ENCODE results near the gene NXN. TPM values are rescaled to one million over a fixed set of nuclear protein-coding genes. Genes with fewer than 3 reads are reported as not detected.

NXN gene
- polyA plus RNA-seq, 1 of the 3 experiments (the other 2 are of a cell fraction): 23.9 TPM

GRCh38 chr17:917941-918740 lies 61.4 kb downstream of the NXN start:
- no peaks in the 10 kb centered on the region for H3K4me1 ChIP-seq (ENCODE audit: control insufficient read depth in 1 of 2, insufficient read depth in 2 of 2, low read depth in 1 of 2, low read length in 1 of 2)
- H3K4me3 ChIP-seq (ENCODE audit: low read depth in 2 of 2, low read length in 1 of 2): no peak overlapping the region
- no peaks in the 10 kb centered on the region for H4K20me1 ChIP-seq (ENCODE audit: insufficient read depth)
- H3F3A ChIP-seq (replicated peaks; ENCODE audit: insufficient read depth): no peaks in the 10 kb centered on the region
- 71% methylated on average over 30 of the region's 30 CpGs for WGBS (ENCODE audit: low lambda C conversion rate)
- peaks cover 41% of the 10 kb centered on the region; the same call in 1 of the 2 replicates for H3K27me3 ChIP-seq (ENCODE audit: insufficient read depth)
- no peaks in the 10 kb centered on the region for H3K9me2 ChIP-seq
- POLR2A ChIA-PET: no interaction called here
- no peaks in the 10 kb centered on the region for H3K36me3 ChIP-seq (replicated peaks in 1 of 2; ENCODE audit: control insufficient read depth in 1 of 2, insufficient read depth in 2 of 2, low read length in 1 of 2)
- H3K4me2 ChIP-seq: no peak overlapping the region
- CTCF ChIA-PET: interaction anchor here (1.7 kb wide), 1 partner anchor 39 kb away, joined by 4 read pairs; no protein-coding TSS in a partner anchor
- no peak overlapping the region for H3K9ac ChIP-seq
- H3K79me2 ChIP-seq (ENCODE audit: insufficient read depth): no peaks in the 10 kb centered on the region; the same call in 1 of the 2 replicates
- H2AFZ ChIP-seq (ENCODE audit: low read depth): no peak overlapping the region
- no peaks in the 10 kb centered on the region; the same call in 1 of the 2 replicates for H3K9me3 ChIP-seq
- no peak for DNase-seq
- TF ChIP-seq YY1 (IDR thresholded peaks at IDR 0.05; ENCODE audit: low read depth) (no peak), NRF1 (IDR thresholded peaks at IDR 0.05; ENCODE audit: low read depth, low read length) (no peak), MEF2A (IDR thresholded peaks at IDR 0.05; ENCODE audit: borderline replicate concordance, low read depth) (no peak), RAD21 (IDR thresholded peaks at IDR 0.05; ENCODE audit: low read length) (no peak), RXRA (IDR thresholded peaks at IDR 0.05; ENCODE audit: borderline replicate concordance, low read depth) (no peak), EP300 (IDR thresholded peaks at IDR 0.05; ENCODE audit: borderline replicate concordance in 1 of 2, low read depth in 1 of 2, low read length in 1 of 2) (no peak), IRF3 (IDR thresholded peaks at IDR 0.05; ENCODE audit: low read depth, low read length) (no peak), CTCF (IDR thresholded peaks at IDR 0.05) (no peak), SIN3A (IDR thresholded peaks at IDR 0.05; ENCODE audit: borderline replicate concordance, low read depth, low read length) (no peak), MXI1 (IDR thresholded peaks at IDR 0.05; ENCODE audit: low read depth, low read length) (no peak), REST (IDR thresholded peaks at IDR 0.05; ENCODE audit: low read depth, low read length) (no peak), TAF1 (IDR thresholded peaks at IDR 0.05; ENCODE audit: borderline replicate concordance, low read depth, low read length) (no peak), PBX3 (IDR thresholded peaks at IDR 0.05) (no peak), POLR2AphosphoS5 (IDR thresholded peaks at IDR 0.05; ENCODE audit: low read depth, low read length) (no peak), USF1 (IDR thresholded peaks at IDR 0.05; ENCODE audit: borderline replicate concordance, low read depth) (no peak), FOXM1 (IDR thresholded peaks at IDR 0.05; ENCODE audit: low read depth) (no peak), TCF12 (IDR thresholded peaks at IDR 0.05) (no peak)
- H3K27ac ChIP-seq (ENCODE audit: low read depth in 2 of 2, low read length in 1 of 2): no peak overlapping the region
